HG03039 (cell line): ENCODE results near the gene NCF2.
"Not testable (repeated sequence)": the region's sequence is repeated elsewhere in the genome, so short reads cannot be mapped to it uniquely, and the experiment has no call there.

Source experiments
- ATAC-seq: cut with Tn5 transposase; IDR thresholded peaks from one replicate; pipeline ENCODE4 v1.9.1; 2021; ENCODE audit warnings: mild to moderate bottlenecking, moderate library complexity; ENCODE audit not compliant: unreplicated experiment

The NCF2 gene, protein sequence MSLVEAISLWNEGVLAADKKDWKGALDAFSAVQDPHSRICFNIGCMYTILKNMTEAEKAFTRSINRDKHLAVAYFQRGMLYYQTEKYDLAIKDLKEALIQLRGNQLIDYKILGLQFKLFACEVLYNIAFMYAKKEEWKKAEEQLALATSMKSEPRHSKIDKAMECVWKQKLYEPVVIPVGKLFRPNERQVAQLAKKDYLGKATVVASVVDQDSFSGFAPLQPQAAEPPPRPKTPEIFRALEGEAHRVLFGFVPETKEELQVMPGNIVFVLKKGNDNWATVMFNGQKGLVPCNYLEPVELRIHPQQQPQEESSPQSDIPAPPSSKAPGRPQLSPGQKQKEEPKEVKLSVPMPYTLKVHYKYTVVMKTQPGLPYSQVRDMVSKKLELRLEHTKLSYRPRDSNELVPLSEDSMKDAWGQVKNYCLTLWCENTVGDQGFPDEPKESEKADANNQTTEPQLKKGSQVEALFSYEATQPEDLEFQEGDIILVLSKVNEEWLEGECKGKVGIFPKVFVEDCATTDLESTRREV

DNA sequence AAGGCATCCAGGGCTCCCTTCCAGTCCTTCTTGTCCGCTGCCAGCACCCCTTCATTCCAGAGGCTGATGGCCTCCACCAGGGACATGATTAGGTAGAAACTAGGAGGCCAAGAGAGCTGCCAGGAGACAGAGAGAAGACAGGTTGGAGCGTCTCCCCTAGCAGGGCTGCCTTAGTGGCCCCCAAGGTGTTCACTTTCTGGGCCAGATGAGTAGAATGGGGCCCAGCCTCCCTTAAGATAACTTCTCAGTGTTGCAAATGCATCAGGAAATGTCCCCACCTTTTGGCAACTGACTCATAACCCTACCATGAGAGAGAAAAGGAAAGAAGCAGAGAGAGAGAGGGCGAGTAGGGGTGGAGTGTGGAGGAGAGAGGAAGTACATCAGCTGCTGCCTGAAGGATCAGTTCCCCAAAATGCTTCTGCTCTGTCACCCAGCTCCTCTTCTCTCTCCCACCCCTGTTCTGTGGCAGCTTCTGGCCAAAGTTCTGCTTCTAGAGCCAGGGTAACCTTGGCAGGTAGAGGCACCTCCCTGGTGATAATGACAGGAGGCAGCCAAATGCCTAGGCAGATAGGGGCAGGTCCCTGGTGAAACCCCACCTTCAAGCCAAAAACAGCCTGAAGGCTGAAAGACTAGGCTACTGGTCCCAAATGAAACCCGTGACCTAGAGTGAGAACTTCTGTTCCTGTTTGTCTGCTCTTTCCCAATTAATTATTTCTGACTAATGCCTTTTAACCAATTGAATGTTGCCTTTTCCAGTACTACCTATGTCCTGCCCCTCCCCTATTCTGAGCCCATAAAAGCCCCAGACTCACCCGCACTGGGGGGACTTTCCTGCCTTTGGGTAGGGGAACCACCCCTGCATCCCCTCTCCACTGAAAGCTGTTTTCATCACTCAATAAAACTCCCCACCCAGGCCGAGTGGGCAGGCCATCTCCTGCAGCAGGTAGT, at the start of gene NCF2:
NCF2 (minus strand) TSS at position 216 of the 948 bp plus-strand sequence; CDS start at position 86, 130 bp downstream.
- peak; percentile 68 for ATAC-seq

DNA sequence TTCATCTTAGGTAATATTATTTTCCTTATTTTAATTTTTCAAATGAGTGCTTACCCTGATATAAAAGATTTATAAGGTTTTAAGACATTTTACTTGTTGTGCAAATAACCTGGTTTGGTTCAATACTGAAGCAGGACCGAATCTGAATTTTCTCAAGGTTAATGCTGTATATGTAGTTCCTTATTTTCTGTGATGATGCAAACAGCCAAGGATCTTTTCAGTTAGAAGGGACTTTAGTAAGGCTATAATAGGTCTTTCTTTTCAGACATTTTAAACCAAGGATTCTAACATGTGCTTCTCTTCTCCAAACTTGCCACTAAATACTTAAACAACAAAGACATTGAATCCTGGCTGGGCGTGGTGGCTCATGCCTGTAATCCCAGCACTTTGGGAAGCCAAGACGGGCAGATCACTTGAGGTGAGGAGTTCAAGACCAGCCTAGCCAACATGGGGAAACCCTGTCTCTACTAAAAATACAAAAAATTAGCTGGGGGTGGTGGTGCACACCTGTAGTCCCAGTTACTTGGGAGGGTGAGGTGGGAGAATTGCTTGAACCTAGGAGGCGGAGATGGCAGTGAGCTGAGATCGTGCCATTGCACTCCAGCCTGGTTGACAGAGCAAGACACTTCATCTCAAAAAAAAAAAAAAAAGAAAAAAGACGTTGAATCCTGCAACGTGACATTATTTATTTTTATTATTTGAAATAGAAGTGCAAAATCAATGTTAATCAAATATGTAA, 48.6 kb upstream of the NCF2 start:
- no peak for ATAC-seq

DNA sequence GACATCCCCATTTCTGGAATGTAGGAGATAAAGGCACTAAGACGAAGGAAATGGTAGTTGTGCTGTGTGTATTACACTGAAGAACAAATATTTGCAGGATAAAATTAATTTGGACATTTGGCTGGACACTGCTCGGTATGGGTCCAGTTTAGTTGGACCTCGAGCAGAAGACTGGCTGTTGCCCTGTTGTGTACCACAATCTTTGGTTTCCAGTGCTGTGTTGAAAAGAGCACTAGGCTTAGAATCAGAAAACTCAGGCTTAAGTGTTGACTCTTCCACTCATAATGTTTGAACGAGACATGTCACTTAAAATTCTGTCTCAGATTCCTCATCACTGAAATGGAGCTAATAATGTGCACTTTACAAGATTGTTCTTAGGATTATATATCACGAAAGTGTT, 46.5 kb upstream of the NCF2 start:
- no peak for ATAC-seq

DNA sequence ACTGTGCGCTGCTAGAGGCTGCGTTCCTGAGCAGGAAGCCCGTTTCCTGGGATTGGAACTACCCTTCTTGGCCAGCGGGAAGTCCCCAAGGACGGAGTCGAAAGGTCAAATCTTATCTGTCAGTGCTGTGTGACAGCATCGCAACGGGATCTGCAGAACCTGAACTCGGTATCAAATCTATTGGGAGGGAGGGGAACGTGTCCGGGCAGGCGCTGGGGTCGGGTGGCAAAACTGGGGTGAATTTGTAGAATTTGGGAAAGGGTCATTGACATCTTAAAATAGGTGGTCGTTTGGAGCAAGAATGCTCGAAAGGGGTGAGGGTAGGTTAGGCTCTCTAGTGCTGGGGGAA, 46.0 kb upstream of the NCF2 start:
- ATAC-seq, result no peak

DNA sequence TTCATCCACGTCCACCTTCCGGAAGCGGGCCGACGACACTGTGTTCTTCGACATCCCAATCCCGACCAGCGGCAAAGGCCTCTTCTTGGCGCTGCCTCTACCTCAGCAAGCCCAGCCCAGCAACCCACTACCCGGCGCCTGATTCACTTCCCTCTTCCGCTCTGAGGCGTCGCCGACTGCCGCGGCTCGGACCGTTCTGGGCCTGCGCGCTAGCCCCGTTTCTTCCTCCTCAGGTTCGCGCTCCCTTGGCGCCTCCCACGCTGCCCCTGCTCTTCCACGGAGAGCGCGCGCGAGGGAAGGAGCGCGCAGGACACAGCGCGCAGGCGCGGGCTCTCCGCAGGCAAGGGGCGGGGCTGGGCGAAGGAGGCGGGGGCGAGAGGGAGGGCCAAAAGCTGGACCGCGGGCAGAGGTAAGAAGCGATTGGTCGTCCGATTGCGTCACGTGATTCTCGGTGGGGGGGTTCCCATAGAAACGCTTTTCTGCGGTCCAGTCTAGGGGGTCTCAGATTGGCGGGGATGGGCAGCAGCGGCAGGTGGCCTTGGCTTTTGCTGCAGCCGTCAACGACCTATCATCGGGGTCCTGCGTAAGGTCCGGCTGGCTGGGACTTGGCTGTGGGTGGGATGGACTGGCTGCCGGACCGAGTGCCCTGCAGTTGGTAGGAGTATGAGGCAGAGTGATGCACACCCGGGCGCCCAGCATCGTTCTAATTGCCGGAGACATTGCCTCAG, 45.5 kb upstream of the NCF2 start, which contains the start of gene ARPC5:
ARPC5 (minus strand) TSS at position 178 of the 728 bp plus-strand sequence; CDS start at position 54, 124 bp downstream.
- ATAC-seq, result peak; percentile 83

DNA sequence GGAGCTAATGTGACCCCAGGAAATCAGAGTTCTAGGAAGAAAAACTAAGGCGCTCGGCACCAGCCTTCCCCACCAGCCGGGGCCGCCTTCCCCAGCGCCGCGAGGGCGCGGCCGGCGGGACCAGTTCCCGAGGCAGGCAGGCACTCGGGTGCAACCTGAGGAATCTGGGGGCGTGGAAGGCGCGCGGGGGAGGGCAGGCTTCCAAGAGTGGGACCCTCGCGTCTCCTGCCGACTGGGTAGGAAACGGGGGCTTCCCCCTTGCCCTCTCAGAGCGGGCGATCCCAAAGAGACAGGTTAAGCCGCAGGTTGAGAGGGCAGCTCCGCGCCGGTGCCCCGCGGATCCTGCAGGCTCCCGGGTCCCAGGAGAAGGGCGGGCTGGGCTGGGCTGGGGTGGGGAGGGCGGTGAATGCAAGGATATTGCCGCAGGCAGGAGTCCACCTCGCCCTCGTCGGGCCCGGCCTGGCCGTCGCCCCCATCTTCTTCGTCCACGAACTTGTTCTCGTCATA, 44.9 kb upstream of the NCF2 start:
- peak; percentile 7 for ATAC-seq

DNA sequence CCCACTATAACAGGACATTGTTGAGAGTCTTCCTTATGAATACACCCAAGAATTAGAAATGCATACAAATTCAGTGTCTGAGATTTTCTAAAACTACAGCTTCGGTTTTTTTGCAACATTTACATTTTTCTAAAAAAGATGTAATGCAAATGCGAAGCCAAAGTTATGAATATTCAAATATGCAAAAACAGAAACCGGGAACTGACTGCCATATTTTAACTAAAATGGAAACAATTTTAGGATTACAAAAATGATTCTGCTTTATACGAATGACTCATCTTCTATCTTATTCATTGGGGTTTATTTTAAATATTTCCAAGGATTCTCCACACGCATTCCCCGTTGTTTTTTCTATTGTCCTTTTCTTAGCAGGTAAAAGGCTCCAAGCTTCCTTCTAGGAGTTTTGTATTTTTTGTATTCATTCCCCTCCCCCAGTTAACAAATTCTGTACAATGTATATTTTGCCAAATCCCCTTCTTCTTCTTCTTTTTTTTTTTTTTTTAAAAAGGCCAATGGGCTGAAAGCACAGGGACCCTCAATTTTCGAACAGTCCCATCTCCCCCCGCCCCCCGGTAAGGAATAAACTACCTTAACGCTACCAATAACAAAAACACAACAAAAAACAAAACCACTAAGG, 44.3 kb upstream of the NCF2 start:
- ATAC-seq, result no peak

DNA sequence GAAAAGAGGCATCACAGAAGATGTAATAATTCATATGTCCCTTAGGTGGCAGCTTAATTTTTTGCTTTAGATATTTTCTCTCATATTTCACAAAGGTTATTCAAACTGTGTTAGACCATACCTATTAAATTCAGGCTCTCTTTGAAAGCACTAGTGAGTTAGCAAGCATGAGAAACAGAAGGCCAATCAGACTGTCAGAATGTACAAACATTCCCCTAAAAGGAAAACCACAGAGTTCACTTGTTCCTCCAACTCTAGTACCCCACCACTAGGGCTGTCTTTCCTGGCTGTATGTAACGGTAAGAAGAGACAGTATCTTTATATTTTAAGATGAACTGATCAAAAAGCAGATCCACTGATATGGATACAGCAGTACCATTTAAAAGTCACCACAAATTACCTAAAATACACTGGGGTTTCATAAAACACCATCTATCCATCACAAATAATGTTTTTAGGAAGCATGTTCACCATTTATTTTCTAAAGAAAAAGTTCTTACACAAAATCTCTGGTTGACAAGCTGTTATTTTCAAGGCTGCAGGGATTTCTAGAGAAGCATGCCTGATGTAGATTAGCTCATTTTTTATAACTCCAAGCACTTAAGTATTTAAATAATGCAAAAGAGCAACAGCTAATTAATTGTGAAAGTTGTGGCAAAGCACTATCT, 43.6 kb upstream of the NCF2 start:
- no peak for ATAC-seq

DNA sequence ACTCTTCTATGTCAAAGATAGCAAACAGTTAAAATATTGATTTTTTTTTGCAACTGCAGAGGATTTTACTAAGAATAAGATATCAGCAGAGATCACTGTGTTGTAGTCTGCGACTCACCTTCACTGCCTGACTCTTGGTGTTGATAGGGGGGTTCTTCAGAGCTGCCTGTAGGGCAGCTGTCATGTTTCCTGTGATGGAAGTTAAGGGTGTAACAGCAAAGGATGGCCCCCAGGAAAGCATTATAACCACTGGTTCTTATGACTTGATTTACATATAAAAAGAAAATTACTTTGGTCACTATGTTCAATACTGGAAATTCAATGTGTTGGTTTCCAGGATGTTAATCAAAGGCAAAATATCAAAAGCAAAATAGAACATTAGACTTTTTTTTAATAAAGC, 42.7 kb upstream of the NCF2 start:
- no peak for ATAC-seq

DNA sequence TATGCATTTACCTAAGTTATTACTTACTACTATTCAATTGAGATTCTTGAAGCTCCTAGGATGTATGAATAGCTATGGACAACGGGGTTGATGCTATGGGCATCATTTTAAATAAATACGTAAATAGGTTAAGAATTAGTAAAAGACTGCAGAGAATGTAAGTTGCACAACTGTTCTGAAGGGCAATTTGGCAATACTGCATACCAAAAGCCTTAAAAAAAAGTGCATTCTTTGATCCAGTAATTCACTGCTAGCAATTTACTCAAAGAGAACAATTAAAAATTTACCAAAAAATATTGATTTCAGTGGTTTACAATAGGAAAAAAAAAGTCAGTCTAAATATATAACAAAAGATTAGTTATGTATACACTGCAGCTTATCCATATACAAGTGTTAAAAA, 41.9 kb upstream of the NCF2 start:
- no peak for ATAC-seq

DNA sequence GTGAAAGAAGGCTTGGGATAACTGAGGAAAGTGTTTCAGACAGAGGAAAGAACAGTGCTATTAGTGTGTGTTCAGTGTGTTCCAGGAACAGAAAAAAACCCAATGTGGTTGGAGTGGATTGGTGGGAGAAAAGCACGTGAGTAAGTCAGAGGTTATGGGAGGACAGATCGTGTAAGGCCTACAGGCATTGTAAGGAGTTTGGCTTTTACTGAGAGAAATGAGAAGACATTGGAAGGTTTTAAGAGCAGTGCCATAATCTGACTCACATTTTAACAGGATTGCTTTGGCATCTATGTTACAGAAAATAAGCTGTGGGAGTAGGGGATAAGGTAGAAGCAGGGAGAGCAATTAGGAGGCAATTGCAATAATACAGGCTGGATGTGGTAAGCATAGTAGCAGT, 40.5 kb upstream of the NCF2 start:
- no peak for ATAC-seq

DNA sequence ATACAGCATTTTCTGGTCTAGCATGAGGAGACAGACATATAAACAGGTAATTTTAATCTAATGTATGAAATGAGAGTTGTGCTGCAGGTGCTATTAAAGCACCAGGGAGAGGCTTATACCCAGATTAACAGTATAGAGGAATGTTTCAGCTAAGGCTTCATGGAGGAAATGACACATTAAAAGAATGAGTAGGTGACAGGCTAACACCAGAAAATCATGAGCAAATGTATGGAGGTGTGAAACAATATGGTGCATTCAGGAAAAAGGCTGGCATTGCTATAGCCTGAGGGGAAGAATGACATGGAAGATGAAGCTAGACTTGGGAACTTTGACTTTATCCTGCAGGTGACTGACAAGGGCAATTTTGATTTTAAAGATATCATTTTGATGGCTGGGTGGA, 38.3 kb upstream of the NCF2 start:
- no peak for ATAC-seq

DNA sequence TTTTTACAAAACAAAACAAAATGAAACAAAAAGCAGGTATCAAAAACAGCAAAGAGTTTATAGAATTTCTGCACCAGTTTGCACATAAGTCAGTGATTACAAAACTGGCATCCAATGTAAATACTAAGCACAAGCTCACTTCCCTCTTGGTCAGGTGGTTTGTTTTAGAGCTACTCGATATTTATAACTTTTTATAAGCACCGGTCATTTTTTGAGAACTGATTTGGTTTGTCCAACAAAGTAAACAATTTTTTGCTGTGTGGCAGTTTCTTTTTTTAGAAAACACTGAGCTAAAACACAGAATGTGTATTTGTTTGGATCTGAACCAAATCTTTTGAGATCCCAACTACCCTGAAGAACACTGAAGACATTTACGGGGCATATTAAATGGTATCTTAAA, 36.0 kb upstream of the NCF2 start:
- not testable (repeated sequence) for ATAC-seq

DNA sequence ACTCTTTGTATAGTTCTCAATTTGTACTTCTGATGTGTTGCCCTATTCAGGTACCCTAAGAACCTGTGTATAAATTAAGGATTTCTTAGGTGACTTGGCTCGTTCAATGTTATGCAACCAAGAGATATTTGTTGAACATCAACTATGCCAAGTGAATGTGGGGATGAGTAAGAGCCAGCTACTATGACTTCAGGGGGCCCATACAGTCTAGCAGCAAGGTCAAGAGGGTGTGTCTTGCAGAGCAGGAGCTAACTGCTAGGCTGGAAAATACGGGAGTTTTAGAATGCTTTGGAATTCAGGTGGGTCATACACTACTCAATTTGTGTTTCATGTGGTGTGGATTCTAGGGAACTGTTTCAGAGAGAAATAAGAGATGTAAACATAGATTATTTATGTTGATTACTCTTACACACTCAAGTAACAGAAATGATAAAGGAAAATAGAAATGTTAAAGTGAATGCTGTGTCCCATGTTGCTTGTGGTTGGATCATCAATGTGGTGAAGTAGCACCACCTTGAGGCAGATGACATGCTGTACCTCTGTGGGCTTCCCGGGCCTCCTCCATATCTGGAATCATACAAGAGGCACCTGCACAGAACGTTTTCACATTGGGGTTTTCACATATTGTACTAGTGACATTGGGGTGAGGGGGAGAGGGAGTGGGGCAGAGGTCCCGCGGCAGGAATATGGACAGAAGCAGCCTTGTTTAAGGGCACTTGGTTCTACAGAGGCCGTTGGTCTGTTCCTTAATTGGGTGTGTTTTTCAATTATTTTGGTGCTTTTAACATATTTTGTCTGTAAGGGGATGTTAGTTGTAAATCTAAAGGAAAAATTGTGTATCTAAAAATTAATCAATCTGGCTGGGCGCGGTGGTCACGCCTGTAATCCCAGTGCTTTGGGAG, 32.9 kb upstream of the NCF2 start:
- ATAC-seq, result peak; percentile 68

DNA sequence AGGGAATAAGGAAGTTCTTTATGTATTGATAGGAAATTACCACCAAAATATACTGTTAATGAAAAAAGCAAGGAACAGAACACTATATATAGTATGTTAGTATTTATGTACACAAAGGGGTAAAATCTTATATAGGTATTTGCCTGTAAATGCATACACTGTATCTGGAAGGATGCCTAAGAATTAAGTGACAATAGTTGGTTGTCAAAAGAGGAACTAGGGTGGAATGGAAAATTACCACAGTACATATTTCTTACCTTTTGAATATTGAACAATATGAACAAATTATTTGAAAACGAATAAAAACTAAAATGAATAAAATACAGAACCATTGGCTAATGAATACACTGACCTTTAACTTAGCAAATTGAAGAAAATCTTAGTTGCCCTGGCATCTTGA, 31.8 kb upstream of the NCF2 start:
- no peak for ATAC-seq

DNA sequence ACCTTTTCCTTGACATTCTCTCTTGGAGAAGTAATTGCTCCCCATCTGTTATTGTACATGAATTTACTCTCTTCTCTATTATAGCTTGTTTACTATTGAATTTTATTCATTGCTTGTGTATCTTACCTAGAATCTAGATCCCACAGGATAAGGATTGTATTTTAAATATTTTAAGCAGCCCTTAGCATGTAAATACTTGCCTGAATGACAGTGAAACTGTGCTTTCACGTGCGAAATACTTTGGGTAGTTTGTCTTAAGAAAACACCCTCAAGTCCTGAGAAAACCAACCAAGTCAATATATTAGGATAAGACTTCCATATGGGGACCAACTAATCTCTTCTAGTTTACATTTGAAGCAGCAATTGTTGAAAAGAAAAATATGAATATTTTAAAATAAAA, 30.1 kb upstream of the NCF2 start:
- ATAC-seq, result no peak

DNA sequence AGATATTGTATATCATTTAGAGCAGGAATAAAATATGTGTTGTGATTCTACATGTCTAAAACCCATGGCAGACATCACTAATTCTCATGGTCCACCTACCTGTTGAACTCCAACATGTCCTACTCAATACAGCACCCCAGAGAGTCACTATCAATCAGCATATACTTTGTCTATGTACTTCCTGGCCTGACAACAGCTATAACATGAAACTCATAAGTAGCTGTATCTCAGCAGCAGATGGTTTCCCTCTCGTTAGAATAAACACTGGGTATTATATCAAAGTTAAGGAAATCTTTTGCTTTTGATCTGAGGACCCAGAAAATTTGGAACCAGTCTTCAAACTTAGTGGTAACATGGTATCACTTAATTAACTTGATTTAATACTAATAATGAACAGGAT, 29.5 kb upstream of the NCF2 start:
- no peak for ATAC-seq

DNA sequence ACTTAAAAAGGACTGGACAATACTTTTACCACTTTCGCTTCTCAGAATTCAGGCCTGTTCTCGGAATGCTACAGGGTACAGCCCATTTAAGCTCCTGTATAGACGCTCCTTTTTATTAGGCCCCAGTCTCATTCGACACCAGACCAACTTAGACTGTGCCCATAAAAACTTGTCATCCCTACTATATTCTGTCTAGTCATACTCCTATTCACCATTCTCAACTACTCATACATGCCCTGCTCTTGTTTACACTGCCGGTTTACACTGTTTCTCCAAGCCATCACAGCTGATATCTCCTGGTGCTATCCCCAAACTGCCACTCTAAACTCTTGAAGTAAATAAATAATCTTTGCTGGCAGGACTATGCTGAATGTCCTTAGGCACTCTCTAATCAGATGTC, 27.9 kb upstream of the NCF2 start:
- ATAC-seq, result not testable (repeated sequence)
